ENCODE data around the gene CD79B. TPM values are rescaled to one million over a fixed set of nuclear protein-coding genes. Genes with fewer than 3 reads are reported as not detected.

CD79B gene
- 1 to 10 TPM; 2.1 to 3.2 (median 2.3) TPM for polyA plus RNA-seq (ENCODE audit: insufficient read length in 4 of 4)

DNA sequence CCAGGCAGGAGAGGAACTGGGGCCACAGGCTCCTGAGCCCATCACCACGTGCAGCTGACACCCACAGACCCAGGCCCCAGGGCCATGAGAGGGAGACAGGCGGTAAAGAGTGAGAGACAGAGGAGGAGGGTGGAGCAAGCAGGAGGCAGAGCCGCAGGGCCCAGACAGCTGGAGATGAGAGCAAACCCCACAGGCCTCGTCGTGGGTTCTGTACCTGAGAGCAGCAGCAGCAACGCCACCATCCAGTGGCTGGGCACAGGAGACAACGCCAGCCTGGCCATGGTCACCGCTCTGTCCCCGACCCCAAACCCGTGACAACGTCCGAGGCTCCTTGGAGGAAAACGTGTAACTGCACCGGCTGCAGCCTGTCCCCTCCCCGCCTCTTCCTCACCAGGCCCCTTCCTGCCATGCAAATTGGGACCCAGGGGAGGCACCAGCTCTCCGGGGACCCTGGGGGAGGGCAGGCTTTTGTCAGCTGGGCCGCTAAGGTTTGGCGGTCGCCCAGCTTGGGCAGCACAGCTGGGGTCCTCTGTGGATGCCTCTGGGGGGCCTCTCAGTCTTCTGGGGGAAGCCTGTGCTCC lies at the start of gene CD79B:
Gene CD79B (minus strand): TSS at position 351 of the 581 bp plus-strand sequence. CDS start 70 bp downstream, at position 281.
- no peak for DNase-seq (ENCODE audit: low read depth in 4 of 4, low spot score in 3 of 4)

DNA sequence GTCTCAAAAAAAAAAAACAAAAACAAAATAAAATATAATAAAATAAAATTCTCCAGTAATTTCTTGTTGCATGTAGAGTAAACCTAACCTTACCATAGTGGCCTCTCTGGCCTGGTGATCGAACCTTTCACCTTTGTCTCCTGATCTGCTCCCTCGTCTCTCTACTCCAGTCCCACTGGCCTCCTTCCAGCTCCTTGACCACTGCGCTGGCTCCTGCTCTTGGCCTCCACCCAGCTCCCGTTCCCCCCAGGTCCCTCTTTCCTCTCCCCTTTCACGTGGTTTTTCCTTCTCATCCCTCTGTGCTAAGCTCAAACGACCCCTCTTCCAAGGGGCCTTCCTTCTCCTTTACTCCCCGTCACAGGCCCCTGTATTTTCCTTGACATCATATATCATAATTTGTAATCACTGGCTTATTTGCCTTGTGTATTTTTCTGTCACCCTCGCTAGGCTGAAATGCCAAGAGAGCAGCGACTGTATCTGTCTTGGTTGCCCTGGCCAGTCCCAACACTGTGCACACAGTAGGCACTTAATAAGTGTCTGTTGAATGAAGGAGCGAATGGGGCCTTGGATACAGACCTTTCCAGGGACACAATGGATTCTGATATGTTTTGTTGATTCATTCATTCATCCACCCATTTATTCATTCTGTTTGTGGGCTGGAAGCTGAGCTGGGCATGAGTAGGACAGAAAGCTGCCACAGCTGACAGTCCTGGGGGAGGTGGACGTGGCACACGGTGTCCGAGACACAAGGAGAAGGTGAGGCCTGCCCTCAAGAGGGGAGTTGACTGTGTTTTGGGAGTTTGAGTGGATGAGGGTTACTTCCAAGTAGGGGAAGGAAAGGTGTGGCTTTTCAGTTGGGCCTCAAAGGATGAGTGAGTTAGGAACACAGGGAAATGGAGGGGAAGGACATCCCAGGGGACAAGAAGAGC lies 46.4 kb upstream of the CD79B start:
- no peak for DNase-seq (ENCODE audit: low read depth in 4 of 4, low spot score in 3 of 4)

- DNase-seq (ENCODE audit: low read depth in 4 of 4, low spot score in 3 of 4) = no peak
Measured at GRCh38 chr17:63976702-63977101, 44.6 kb upstream of the CD79B start.

DNA sequence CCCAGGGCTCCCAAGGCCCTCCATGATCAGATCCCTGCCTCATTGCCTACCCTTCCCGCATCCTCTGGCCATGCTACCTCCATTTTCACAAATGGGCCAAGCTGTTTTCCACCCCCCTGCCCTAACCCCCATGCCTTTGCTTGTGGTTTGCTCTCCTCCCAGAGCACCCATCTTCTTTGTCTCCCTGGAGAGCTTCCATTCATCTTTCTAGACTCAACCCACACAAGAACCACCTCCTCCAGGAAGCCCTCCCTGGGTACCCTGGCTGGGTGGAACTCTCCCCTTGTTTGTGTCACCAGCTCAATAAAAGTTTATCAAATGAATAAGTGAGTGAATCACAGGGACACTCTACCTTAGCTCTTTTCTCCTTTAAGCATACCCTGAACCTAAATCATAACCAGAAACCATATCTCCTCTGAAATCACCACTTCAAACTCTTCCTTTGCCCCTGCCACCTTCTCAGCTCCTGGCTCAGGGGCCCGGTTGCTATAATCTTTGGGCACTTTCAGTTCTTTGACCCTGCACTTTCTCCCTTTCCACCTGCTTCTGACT lies 43.5 kb upstream of the CD79B start:
- no peak for DNase-seq (ENCODE audit: low read depth in 4 of 4, low spot score in 3 of 4)

DNA sequence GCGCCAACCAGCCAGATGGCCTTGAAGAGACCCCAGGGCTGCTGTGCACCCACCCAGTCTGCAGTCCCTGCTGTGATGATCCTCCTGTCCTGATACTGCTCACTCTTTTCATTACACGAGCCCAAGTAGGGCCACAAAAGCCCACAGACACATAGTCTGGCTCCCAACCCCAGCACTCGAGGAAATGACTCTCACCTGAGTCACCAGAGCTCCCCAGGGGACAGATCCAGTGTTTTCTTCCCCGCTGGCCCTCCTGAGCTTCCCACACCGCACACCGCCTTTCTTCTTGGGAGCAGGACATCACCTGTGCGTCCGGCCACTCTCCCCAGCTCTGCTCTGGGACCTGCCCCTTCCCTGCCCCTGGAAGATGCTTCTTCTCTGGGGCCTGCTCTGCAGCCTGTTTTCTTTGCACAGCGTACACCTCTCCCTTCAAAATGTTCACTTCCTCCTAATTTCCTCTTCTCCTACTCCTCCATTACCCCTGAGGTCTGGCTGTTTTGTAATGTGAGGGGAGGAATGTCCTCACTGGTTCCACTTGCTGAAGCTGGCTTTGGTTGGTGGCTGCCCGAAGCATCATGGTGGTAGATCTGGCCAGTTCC lies 42.6 kb upstream of the CD79B start:
- DNase-seq (ENCODE audit: low read depth in 4 of 4, low spot score in 3 of 4) = no peak

DNA sequence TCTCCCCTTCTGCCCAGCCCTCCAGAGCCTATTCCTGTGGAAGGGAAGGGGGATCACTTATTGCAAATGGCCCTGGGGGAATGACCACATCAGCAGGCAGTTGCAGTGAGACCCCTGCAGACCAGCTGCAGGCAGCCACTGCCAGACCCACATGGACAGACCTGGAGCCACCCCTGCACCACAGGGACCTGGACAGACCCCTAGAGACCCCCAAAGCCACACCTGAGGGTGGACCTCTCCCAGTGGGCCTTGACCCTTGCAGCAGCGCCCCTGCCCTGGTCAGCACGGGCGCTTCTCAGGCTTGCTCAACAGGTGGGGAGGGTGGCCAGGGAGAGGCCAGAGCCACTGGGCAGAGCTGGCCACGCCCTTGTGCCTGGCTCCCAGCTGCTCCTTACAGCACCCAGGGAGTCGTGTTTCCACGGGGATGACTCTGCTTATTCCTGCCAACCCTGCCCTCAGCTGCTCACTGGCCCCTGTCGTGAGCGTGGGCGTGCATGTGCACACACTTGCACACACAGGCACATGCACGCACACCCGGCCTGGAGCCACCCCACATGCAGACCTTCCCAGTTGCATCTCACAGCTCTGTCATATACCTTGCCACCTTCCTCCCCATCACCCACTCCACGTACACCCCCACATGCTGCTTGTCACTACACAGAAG lies 41.9 kb upstream of the CD79B start:
- DNase-seq (ENCODE audit: low read depth in 4 of 4, low spot score in 3 of 4) = no peak

DNA sequence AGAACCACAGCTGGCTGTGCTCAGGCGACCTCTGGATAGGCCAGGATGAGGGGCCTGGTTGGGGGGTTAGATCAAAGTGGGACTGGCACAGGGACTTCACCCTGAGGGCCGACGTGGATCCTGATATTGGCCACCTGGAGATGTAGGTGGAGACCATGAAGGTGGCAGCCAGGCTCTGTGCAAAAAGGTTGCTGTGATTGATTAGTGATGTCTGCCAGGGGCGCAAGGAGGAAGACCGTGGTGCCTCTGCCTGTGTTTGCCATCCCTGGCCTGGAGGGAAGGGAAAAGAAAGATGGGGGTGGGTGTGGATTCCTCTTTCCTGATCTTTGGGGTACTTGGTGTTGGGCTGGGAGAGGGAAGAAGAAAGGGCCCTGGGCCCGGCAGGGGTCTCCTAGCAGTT lies 41.1 kb upstream of the CD79B start:
- no peak for DNase-seq (ENCODE audit: low read depth in 4 of 4, low spot score in 3 of 4)

- no peak for DNase-seq (ENCODE audit: low read depth in 4 of 4, low spot score in 3 of 4)
Measured at GRCh38 chr17:63972796-63973195, 40.7 kb upstream of the CD79B start, which contains the start of gene SCN4A. Gene SCN4A, minus strand, starts transcription at chr17:63972918. Its CDS starts 77 bp downstream, at chr17:63972841.

GRCh38 chr17:63969278-63969677 lies 37.1 kb upstream of the CD79B start:
- DNase-seq (ENCODE audit: low read depth in 4 of 4, low spot score in 3 of 4) = no peak

- no peak for DNase-seq (ENCODE audit: low read depth in 4 of 4, low spot score in 3 of 4)
Measured at GRCh38 chr17:63967953-63968352, 35.8 kb upstream of the CD79B start.

DNA sequence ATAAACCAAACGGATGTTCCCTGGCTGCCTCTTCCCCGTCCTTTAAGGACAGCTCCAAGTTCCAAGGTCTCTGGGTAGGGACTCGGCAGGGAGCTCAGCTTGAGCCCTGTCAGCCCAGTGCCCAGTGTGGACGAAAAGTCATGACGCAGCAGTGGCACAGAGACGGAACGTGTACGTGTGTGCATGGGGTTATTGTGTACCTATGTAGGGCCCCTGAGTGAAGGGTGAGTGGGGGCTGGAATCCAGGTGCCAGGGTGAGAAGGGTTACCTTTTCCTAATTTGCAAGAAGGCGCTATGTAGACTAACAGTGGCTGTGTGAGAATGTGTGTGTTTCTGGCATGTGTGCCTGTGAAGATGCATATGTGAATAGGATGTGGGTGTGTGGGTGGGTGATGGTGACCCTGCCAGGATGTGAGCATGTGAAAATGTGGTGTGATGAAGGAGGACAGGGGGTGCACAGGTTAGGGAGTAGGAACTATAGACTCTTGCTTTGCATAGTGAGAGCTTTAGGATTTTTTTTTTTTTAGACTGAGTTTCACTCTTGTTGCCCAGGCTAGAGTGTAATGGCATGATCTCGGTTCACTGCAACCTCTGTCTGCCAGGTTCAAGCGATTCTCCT lies 34.6 kb upstream of the CD79B start:
- DNase-seq (ENCODE audit: low read depth in 4 of 4, low spot score in 3 of 4) = no peak

DNA sequence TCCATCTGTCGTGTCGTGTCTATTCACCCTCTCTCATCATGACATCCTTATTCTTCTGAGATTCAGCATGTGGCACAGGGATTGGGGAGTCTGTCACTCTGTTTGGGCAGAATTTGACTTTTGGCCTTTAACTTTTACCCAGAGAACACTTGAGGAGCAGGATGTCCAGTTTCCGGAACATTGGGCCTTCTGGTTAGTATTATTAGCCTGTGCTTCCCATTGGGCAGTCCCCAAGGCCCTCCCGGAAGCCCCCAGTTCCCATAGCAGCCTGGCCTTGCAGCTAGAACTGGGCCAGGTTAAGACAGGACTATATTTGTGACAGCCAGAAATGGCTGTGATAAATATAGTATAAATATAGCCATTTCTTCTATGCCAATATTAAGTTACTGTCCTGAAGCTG lies 31.0 kb upstream of the CD79B start:
- DNase-seq (ENCODE audit: low read depth in 4 of 4, low spot score in 3 of 4) = no peak

GRCh38 chr17:63962298-63962744 lies 30.2 kb upstream of the CD79B start:
- DNase-seq (ENCODE audit: low read depth in 4 of 4, low spot score in 3 of 4) = no peak

GRCh38 chr17:63961355-63962212 lies 29.5 kb upstream of the CD79B start:
- peak in 2 of 4 donors; percentile 20 for DNase-seq (ENCODE audit: low read depth in 4 of 4, low spot score in 3 of 4)

- DNase-seq (ENCODE audit: low read depth in 4 of 4, low spot score in 3 of 4) = no peak
Measured at GRCh38 chr17:63960430-63960829, 28.3 kb upstream of the CD79B start.

GRCh38 chr17:63960006-63960405 lies 27.9 kb upstream of the CD79B start:
- DNase-seq (ENCODE audit: low read depth in 4 of 4, low spot score in 3 of 4) = no peak

DNA sequence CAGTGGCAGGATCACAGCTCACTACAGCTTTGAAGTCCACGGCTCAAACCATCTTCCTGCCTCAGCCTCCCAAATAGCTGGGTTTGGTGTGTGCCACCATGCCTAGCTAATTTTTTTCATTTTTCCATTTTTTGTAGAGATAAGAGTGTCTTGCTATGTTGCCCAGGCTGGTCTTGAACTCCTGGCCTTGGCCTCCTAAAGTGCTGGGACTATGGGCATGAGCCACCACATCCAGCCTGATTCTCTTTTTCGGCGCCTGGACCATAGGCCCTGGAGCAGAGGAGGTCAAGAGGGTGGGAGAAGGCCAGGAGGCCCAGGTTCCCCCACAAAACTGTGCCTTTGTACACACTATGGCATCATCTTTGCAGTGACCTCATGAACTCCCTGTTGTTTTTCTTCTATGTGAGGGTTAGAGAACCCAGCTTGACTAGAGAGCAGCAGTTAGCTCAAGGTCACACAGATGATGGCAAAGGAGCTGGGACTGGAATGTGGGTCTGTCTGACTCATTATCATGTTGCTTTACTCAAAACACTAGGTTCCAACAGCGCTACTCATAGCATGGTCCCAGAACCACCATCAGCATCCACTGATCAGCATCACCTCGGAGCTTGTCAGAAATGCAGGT lies 24.3 kb upstream of the CD79B start:
- no peak for DNase-seq (ENCODE audit: low read depth in 4 of 4, low spot score in 3 of 4)

- no peak for DNase-seq (ENCODE audit: low read depth in 4 of 4, low spot score in 3 of 4)
Measured at GRCh38 chr17:63955791-63956190, 23.7 kb upstream of the CD79B start.

- no peak for DNase-seq (ENCODE audit: low read depth in 4 of 4, low spot score in 3 of 4)
Measured at GRCh38 chr17:63955232-63955631, 23.1 kb upstream of the CD79B start.

Data from right renal pelvis (tissue), 4 donors.